ENCODE results near the gene ALLC. TPM values are rescaled to one million over a fixed set of nuclear protein-coding genes. Genes with fewer than 3 reads are reported as not detected.

Gene ALLC
- total RNA-seq, 1 donor = not detected

- no peak for DNase-seq (ENCODE audit: low read depth in 2 of 3, low spot score in 2 of 3)
These were observed 84.9 kb downstream of the ALLC start for GRCh38 chr2:3742743-3743508.

- no peak for DNase-seq (ENCODE audit: low read depth in 2 of 3, low spot score in 2 of 3)
These were observed 86.1 kb downstream of the ALLC start for GRCh38 chr2:3743951-3744555.

- DNase-seq (ENCODE audit: low read depth in 2 of 3, low spot score in 2 of 3) = no peak
These were observed 87.9 kb downstream of the ALLC start for GRCh38 chr2:3745920-3746319.

- no peak for DNase-seq (ENCODE audit: low read depth in 2 of 3, low spot score in 2 of 3)
These were observed 89.1 kb downstream of the ALLC start for GRCh38 chr2:3747032-3747654.

DNA sequence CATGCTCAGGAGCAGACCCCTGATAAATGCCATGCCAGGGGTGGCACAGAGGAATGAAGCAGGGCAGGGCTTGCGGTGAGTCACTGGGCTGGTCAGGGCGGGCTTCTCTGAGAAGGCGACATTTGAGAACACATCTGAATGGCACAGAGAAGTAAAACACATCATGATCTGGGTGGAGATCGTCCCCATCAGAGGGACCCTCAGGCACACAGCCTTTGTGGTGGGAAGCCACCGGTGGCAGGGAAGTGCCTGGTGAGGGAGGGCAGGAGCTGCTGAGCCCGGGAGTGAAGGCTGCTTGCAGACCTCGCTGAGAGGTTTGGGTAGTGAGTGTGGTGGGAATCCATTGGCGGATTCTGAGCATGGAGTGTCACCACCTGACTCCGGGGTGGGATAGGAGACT, 89.8 kb downstream of the ALLC start:
- DNase-seq (ENCODE audit: low read depth in 2 of 3, low spot score in 2 of 3) = no peak

- no peak for DNase-seq (ENCODE audit: low read depth in 2 of 3, low spot score in 2 of 3)
These were observed 91.2 kb downstream of the ALLC start for GRCh38 chr2:3749201-3749600.

DNA sequence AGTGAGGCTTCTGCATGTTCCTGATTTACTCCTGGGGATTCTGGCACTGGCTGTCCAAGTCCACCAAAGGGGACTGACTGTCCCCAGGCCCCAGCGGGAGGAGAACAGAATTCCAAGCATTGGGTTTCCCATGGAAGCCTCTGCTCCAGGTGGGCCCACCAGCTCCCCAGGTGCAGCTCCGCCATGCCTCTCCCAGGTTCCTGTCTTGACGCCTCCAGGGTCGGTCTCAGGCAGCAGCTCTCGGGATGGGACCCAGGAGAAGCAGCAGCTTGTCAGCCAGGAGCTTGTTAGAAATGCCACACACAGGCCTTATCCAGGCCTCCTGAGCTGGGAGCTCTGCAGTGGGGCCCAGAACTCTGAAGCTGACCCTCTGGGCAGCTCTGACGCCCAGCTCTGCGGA, 93.3 kb downstream of the ALLC start:
- no peak for DNase-seq (ENCODE audit: low read depth in 2 of 3, low spot score in 2 of 3)

DNA sequence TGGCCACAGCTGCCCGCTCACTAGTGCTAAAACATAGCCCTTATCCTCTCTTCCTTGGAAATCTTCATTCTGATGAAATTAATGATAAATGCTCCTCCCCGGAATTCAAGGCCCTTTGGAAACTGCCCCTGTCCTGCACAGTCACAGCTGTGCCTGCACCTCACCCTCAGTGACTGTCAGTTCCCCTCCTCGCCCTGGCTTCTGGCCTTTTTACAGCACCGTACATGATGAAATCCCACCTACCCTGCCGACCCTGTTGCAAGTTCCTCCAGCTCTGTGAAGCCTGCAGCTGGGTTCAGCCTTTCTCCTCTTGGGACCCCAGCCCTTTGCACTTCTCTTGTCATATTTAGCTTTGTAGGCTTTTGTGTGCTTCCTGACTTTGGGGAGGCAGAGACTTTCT, 93.8 kb downstream of the ALLC start:
- DNase-seq (ENCODE audit: low read depth in 2 of 3, low spot score in 2 of 3) = no peak

Small RNA genes within 50 kb of the gene (small RNA-seq; reads per million reads assigned to genes)
- gene TMSB4XP2 = not detected

Other genes with a start within 250 kb of the ALLC start
- gene ADI1, start 138.7 kb upstream of the ALLC start, total RNA-seq = 12.9 TPM
- gene RNASEH1, start 99.9 kb upstream of the ALLC start, total RNA-seq = 10.8 TPM
- gene RPS7, start 82.9 kb upstream of the ALLC start, total RNA-seq = 1,199 TPM
- gene COLEC11, start 63.1 kb upstream of the ALLC start, total RNA-seq = not detected
- gene DCDC2C, start 45.4 kb downstream of the ALLC start, total RNA-seq = not detected

Data from hematopoietic multipotent progenitor cell (in vitro differentiated cells).